ENCODE data around the gene MGAT4A.

The MGAT4A gene

GRCh38 chr2:98658816-98659490 lies 72.0 kb downstream of the MGAT4A start:
- Histone ChIP-seq H3K27me3 (ENCODE audit: control insufficient read depth in 3 of 3, insufficient read depth in 3 of 3, low read depth in 1 of 3, low read length in 3 of 3) (no peaks in the 10 kb centered on the region), H3K4ac (ENCODE audit: low read length) (no peak overlapping the region), H3K9me3 (replicated peaks in 1 of 2; ENCODE audit: control insufficient read depth in 2 of 2, insufficient read depth in 1 of 2, low read depth in 1 of 2, low read length in 2 of 2) (no peaks in the 10 kb centered on the region), H2BK12ac (ENCODE audit: low read length) (no peak overlapping the region), H3K27ac (replicated peaks; ENCODE audit: low read length) (no peak overlapping the region), H2AK5ac (ENCODE audit: low read depth, low read length) (no peak overlapping the region), H2BK5ac (ENCODE audit: low read length) (no peak overlapping the region), H2AFZ (ENCODE audit: low read length) (no peak overlapping the region), H4K91ac (ENCODE audit: low read depth, low read length, poor library complexity) (no peak overlapping the region), H2BK120ac (ENCODE audit: low read depth, low read length) (no peak overlapping the region), H2BK15ac (ENCODE audit: low read length) (no peak overlapping the region), H3K79me1 (ENCODE audit: low read depth, low read length) (no peaks in the 10 kb centered on the region), H4K8ac (ENCODE audit: low read depth, low read length) (no peak overlapping the region), H3K23ac (ENCODE audit: low read depth, low read length, poor library complexity) (no peak overlapping the region), H3K36me3 (replicated peaks in 1 of 2; ENCODE audit: control insufficient read depth in 2 of 2, insufficient read depth in 2 of 2, low read length in 2 of 2) (no peaks in the 10 kb centered on the region), H3K4me1 (ENCODE audit: control insufficient read depth in 2 of 2, insufficient read depth in 1 of 2, low read depth in 1 of 2, low read length in 2 of 2) (no peaks in the 10 kb centered on the region), H3K4me2 (ENCODE audit: insufficient read depth, low read length, poor library complexity, severe bottlenecking) (no peak overlapping the region), H3K4me3 (ENCODE audit: low read length in 2 of 2) (no peak overlapping the region), H3K9ac (ENCODE audit: low read depth, low read length, poor library complexity) (no peak overlapping the region), H3K18ac (ENCODE audit: low read length) (no peak overlapping the region), H3K14ac (ENCODE audit: low read length) (no peak overlapping the region)
- DNase-seq (ENCODE audit: low spot score), result no peak
- WGBS, 2 donors (ENCODE audit: extremely low coverage in 2 of 2, insufficient read length in 2 of 2, insufficient replicate concordance in 1 of 2), result no CpG with 5 or more reads among the region's 4 CpGs

DNA sequence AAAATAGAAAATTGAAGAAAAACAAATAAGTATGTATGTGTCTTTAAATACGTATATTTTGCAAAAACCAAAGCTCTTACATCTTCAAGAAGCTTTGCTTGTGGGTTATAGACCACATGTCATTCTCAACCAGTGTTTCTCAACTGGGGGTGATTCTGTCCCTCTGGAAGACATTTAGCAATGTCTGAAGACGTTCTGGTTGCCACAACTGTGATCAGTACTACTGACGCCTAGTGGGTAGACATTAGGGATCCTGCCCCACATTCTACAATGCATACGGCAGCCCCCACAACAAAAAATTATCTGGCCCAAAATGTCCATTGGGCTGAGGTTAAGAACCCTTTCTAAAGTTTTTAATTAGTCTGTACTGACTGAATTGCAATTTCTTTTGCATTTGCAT lies 74.1 kb downstream of the MGAT4A start:
- Histone ChIP-seq H3K4me3 (ENCODE audit: low read length in 2 of 2) (no peak overlapping the region), H2AK5ac (ENCODE audit: low read depth, low read length) (no peak overlapping the region), H4K91ac (ENCODE audit: low read depth, low read length, poor library complexity) (no peak overlapping the region), H2BK15ac (ENCODE audit: low read length) (no peak overlapping the region), H3K9ac (ENCODE audit: low read depth, low read length, poor library complexity) (no peak overlapping the region), H2BK5ac (ENCODE audit: low read length) (no peak overlapping the region), H3K4me2 (ENCODE audit: insufficient read depth, low read length, poor library complexity, severe bottlenecking) (no peak overlapping the region), H3K14ac (ENCODE audit: low read length) (no peak overlapping the region), H3K4ac (ENCODE audit: low read length) (no peak overlapping the region), H2AFZ (ENCODE audit: low read length) (no peak overlapping the region), H3K18ac (ENCODE audit: low read length) (no peak overlapping the region), H3K79me1 (ENCODE audit: low read depth, low read length) (no peaks in the 10 kb centered on the region), H3K27me3 (ENCODE audit: control insufficient read depth in 3 of 3, insufficient read depth in 3 of 3, low read depth in 1 of 3, low read length in 3 of 3) (no peaks in the 10 kb centered on the region), H3K23ac (ENCODE audit: low read depth, low read length, poor library complexity) (no peak overlapping the region), H3K27ac (replicated peaks; ENCODE audit: low read length) (no peak overlapping the region), H2BK12ac (ENCODE audit: low read length) (no peak overlapping the region), H3K9me3 (replicated peaks in 1 of 2; ENCODE audit: control insufficient read depth in 2 of 2, insufficient read depth in 1 of 2, low read depth in 1 of 2, low read length in 2 of 2) (no peaks in the 10 kb centered on the region), H4K8ac (ENCODE audit: low read depth, low read length) (no peak overlapping the region), H3K36me3 (replicated peaks in 1 of 2; ENCODE audit: control insufficient read depth in 2 of 2, insufficient read depth in 2 of 2, low read length in 2 of 2) (no peaks in the 10 kb centered on the region), H3K4me1 (ENCODE audit: control insufficient read depth in 2 of 2, insufficient read depth in 1 of 2, low read depth in 1 of 2, low read length in 2 of 2) (no peaks in the 10 kb centered on the region), H2BK120ac (ENCODE audit: low read depth, low read length) (no peak overlapping the region)
- no peak for DNase-seq (ENCODE audit: low spot score)
- WGBS, 2 donors (ENCODE audit: extremely low coverage in 2 of 2, insufficient read length in 2 of 2, insufficient replicate concordance in 1 of 2), result no CpG with 5 or more reads among the region's 4 CpGs

DNA sequence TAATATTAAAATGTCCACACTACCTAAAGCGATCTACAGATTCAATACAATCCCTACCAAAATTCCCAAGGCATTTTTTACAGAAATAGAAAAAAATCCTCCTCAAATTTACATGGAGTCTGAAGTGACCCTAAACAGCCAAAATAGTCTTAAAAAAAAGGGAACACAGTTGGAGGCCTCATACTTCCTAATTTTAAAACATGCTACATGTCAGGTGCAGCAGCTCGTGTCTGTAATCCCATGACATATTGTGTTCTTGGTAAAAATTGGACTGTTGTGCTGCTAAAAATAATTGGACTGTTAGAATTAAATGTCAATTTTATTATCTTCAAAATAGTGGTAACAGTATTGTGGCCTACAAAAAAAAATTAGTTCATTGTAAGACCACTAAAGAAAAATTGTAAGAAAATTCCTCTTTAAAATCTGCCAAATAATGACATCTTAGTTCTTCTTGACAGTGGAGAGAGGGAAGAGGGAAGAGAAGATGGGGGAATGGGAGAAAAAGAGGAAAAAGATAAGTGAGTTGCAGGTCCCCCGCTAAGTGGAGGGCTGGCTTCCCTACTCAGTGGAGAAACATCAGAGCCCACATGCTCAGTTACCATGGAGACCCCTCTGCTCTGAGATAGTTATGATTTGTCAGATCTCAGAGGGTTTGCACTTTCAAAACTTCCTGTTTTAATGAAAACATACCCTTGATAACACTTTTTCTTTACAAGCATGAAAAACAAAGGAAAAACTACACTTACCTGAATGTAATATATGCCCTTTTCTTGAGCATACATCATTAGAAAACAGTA lies 76.0 kb downstream of the MGAT4A start:
- no peak overlapping the region for H2AK5ac ChIP-seq (ENCODE audit: low read depth, low read length)
- no peak overlapping the region for H2BK120ac ChIP-seq (ENCODE audit: low read depth, low read length)
- H2AFZ ChIP-seq (ENCODE audit: low read length), result no peak overlapping the region
- no CpG with 5 or more reads among the region's 3 CpGs for WGBS, 2 donors (ENCODE audit: extremely low coverage in 2 of 2, insufficient read length in 2 of 2, insufficient replicate concordance in 1 of 2)
- H3K27me3 ChIP-seq (ENCODE audit: control insufficient read depth in 3 of 3, insufficient read depth in 3 of 3, low read depth in 1 of 3, low read length in 3 of 3), result no peaks in the 10 kb centered on the region
- no peak overlapping the region for H2BK15ac ChIP-seq (ENCODE audit: low read length)
- H3K4me1 ChIP-seq (ENCODE audit: control insufficient read depth in 2 of 2, insufficient read depth in 1 of 2, low read depth in 1 of 2, low read length in 2 of 2), result no peaks in the 10 kb centered on the region
- DNase-seq (ENCODE audit: low spot score), result no peak
- no peak overlapping the region for H3K27ac ChIP-seq (replicated peaks; ENCODE audit: low read length)
- no peak overlapping the region for H3K4me3 ChIP-seq (ENCODE audit: low read length in 2 of 2)
- H3K18ac ChIP-seq (ENCODE audit: low read length), result no peak overlapping the region
- no peak overlapping the region for H3K9ac ChIP-seq (ENCODE audit: low read depth, low read length, poor library complexity)
- no peaks in the 10 kb centered on the region for H3K9me3 ChIP-seq (replicated peaks in 1 of 2; ENCODE audit: control insufficient read depth in 2 of 2, insufficient read depth in 1 of 2, low read depth in 1 of 2, low read length in 2 of 2)
- no peak overlapping the region for H3K14ac ChIP-seq (ENCODE audit: low read length)
- no peak overlapping the region for H3K4me2 ChIP-seq (ENCODE audit: insufficient read depth, low read length, poor library complexity, severe bottlenecking)
- H3K79me1 ChIP-seq (ENCODE audit: low read depth, low read length), result no peaks in the 10 kb centered on the region
- no peak overlapping the region for H2BK5ac ChIP-seq (ENCODE audit: low read length)
- no peak overlapping the region for H2BK12ac ChIP-seq (ENCODE audit: low read length)
- no peak overlapping the region for H3K23ac ChIP-seq (ENCODE audit: low read depth, low read length, poor library complexity)
- no peak overlapping the region for H4K8ac ChIP-seq (ENCODE audit: low read depth, low read length)
- no peak overlapping the region for H3K4ac ChIP-seq (ENCODE audit: low read length)
- no peaks in the 10 kb centered on the region for H3K36me3 ChIP-seq (replicated peaks in 1 of 2; ENCODE audit: control insufficient read depth in 2 of 2, insufficient read depth in 2 of 2, low read length in 2 of 2)
- H4K91ac ChIP-seq (ENCODE audit: low read depth, low read length, poor library complexity), result no peak overlapping the region

DNA sequence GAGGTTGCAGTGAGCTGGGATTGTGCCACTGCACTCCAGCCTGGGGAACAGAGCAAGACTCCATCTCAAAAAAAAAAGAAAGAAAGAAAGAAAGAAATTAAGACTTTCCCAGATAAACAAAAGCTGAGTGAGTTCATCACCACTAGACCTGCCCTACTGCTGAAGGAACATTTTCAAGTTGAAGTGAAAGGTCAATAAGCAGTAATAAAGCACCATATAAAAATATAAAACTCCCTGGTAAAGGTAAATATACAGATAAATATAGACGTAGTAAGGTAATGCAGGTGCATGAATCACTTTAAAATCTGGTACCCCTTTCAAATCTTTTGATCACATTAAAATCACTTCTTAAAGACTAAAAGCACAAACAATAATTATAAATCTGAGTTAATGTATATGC lies 79.9 kb downstream of the MGAT4A start:
- Histone ChIP-seq H2BK5ac (ENCODE audit: low read length) (no peak overlapping the region), H3K14ac (ENCODE audit: low read length) (no peak overlapping the region), H2BK120ac (ENCODE audit: low read depth, low read length) (no peak overlapping the region), H3K4me3 (ENCODE audit: low read length in 2 of 2) (no peak overlapping the region), H2AFZ (ENCODE audit: low read length) (no peak overlapping the region), H3K9ac (ENCODE audit: low read depth, low read length, poor library complexity) (no peak overlapping the region), H3K23ac (ENCODE audit: low read depth, low read length, poor library complexity) (no peak overlapping the region), H2BK15ac (ENCODE audit: low read length) (no peak overlapping the region), H3K4me2 (ENCODE audit: insufficient read depth, low read length, poor library complexity, severe bottlenecking) (no peak overlapping the region), H3K9me3 (replicated peaks in 1 of 2; ENCODE audit: control insufficient read depth in 2 of 2, insufficient read depth in 1 of 2, low read depth in 1 of 2, low read length in 2 of 2) (no peaks in the 10 kb centered on the region), H2AK5ac (ENCODE audit: low read depth, low read length) (no peak overlapping the region), H4K91ac (ENCODE audit: low read depth, low read length, poor library complexity) (no peak overlapping the region), H3K27me3 (ENCODE audit: control insufficient read depth in 3 of 3, insufficient read depth in 3 of 3, low read depth in 1 of 3, low read length in 3 of 3) (no peaks in the 10 kb centered on the region), H3K79me1 (ENCODE audit: low read depth, low read length) (peaks cover 1% of the 10 kb centered on the region), H2BK12ac (ENCODE audit: low read length) (no peak overlapping the region), H3K4ac (ENCODE audit: low read length) (no peak overlapping the region), H3K36me3 (replicated peaks in 1 of 2; ENCODE audit: control insufficient read depth in 2 of 2, insufficient read depth in 2 of 2, low read length in 2 of 2) (no peaks in the 10 kb centered on the region), H3K27ac (replicated peaks; ENCODE audit: low read length) (no peak overlapping the region), H3K18ac (ENCODE audit: low read length) (no peak overlapping the region), H4K8ac (ENCODE audit: low read depth, low read length) (no peak overlapping the region), H3K4me1 (ENCODE audit: control insufficient read depth in 2 of 2, insufficient read depth in 1 of 2, low read depth in 1 of 2, low read length in 2 of 2) (no peaks in the 10 kb centered on the region)
- no peak for DNase-seq (ENCODE audit: low spot score)
- WGBS, 2 donors (ENCODE audit: extremely low coverage in 2 of 2, insufficient read length in 2 of 2, insufficient replicate concordance in 1 of 2), result no CpG with 5 or more reads among the region's 1 CpG

Data from neuronal stem cell (in vitro differentiated cells).